Lower lobe of right lung (tissue), 2 donors: ENCODE data around the gene NOS2. TPM values are rescaled to one million over a fixed set of nuclear protein-coding genes. Genes with fewer than 3 reads are reported as not detected.
"Not testable (repeated sequence)": the region's sequence is repeated elsewhere in the genome, so short reads cannot be mapped to it uniquely, and the experiment has no call there.

Experiments
- ATAC-seq, 2 donors: fragments of 200-7000 bp; cut with Tn5 transposase; one replicate each; pipeline ENCODE4 v1.9.1; 2020 to 2022; ENCODE audit warnings: mild to moderate bottlenecking in 2 of 2, moderate library complexity in 2 of 2
- DNase-seq: peaks from one replicate; pipeline ENCODE4 v3.0.0-alpha.2; 2020
- H3K27ac ChIP-seq: fragments of 200-600 bp; one replicate; pipeline ENCODE4 v1.8.0; 2022
- H3K27me3 ChIP-seq: fragments of 200-600 bp; one replicate; pipeline ENCODE4 v1.8.0; 2022; ENCODE audit warnings: low read depth
- H3K36me3 ChIP-seq: fragments of 200-600 bp; one replicate; pipeline ENCODE4 v1.8.0; 2022; ENCODE audit warnings: mild to moderate bottlenecking
- H3K4me1 ChIP-seq: fragments of 200-600 bp; one replicate; pipeline ENCODE4 v1.8.0; 2022
- H3K4me3 ChIP-seq: fragments of 200-600 bp; one replicate; pipeline ENCODE4 v1.8.0; 2022; ENCODE audit warnings: mild to moderate bottlenecking
- H3K9me3 ChIP-seq: fragments of 200-600 bp; one replicate; pipeline ENCODE4 v1.8.0; 2022
- CTCF ChIP-seq: fragments of 200-600 bp; IDR thresholded peaks from one replicate; pipeline ENCODE4 v1.8.0; 2022; ENCODE audit warnings: antibody characterized with exemption, mild to moderate bottlenecking
- intact Hi-C: fragments of 100-400 bp; cut with DNase I; formaldehyde crosslinking; loops from one replicate; pipeline ENCODE4 v1.11.0; 2022
- total RNA-seq: library from RNA; stranded (reverse); fragmentation: NEBNext Ultra II Directional; extraction: Animal tissue kit (Norgen Biotek cat#: 25700); gene quantifications from one replicate; pipeline ENCODE4 v1.2.1, GENCODE V29; 2021
- donor health status: DM: no; HTN: yes; CAD: no; lungs with severe emphysema.

Gene NOS2
- total RNA-seq, 1 donor from 2014 or later: 0.38 TPM

DNA sequence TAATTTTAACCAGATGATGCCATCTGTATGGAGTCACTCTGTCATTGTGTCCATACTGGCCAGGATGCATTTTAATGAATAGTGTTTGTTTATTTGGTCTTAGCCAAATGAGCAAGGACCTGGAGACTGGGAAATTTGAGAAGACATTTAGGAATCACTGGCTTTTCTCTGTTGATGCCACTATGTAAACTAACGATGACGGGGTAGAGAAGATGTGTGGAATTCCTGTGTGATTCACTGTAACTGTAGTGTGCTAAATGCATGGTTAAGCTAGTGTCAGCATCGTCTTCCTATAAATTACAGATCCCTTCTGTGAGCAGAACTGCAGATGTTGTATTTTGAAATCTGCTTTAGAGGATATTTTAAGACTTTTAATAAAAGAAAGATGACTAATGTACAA lies 66.6 kb downstream of the NOS2 start:
- no peak for ATAC-seq
- H3K27ac ChIP-seq: no peak overlapping the region
- H3K36me3 ChIP-seq: no peaks in the 10 kb centered on the region
- TF ChIP-seq CTCF: no peak
- no peak overlapping the region for H3K4me3 ChIP-seq
- intact Hi-C loops: no loop called here
- no peaks in the 10 kb centered on the region for H3K27me3 ChIP-seq
- DNase-seq: no peak
- H3K9me3 ChIP-seq: no peaks in the 10 kb centered on the region
- no peaks in the 10 kb centered on the region for H3K4me1 ChIP-seq

- intact Hi-C loops: not testable (repeated sequence)
Observed at GRCh38 chr17:27732746-27733145, 67.6 kb downstream of the NOS2 start.

DNA sequence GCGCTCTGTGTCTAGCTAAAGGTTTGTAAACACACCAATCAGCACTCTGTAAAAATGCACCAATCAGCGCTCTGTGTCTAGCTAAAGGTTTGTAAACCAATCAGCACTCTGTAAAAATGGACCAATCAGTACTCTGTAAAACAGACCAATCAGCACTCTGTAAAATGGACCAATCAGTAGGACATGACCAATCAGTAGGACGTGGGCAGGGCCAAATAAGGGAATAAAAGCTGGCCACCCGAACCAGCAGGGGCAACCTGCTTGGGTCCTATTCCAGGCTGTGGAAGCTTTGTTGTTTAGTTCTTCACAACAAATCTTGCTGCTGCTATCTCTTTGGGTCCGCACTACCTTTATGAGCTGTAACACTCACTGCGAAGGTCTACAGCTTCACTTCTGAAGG lies 74.3 kb downstream of the NOS2 start:
- H3K4me3 ChIP-seq, H3K9me3 ChIP-seq, H3K4me1 ChIP-seq, H3K36me3 ChIP-seq, H3K27ac ChIP-seq, intact Hi-C loops, H3K27me3 ChIP-seq, DNase-seq, ATAC-seq: not testable (repeated sequence)

More at GRCh38 chr17:27732746-27733145, 67.6 kb downstream of the NOS2 start:
- not testable (repeated sequence) for H3K4me1 ChIP-seq, DNase-seq, H3K4me3 ChIP-seq, H3K36me3 ChIP-seq, ATAC-seq, H3K27me3 ChIP-seq, H3K9me3 ChIP-seq, H3K27ac ChIP-seq

DNA sequence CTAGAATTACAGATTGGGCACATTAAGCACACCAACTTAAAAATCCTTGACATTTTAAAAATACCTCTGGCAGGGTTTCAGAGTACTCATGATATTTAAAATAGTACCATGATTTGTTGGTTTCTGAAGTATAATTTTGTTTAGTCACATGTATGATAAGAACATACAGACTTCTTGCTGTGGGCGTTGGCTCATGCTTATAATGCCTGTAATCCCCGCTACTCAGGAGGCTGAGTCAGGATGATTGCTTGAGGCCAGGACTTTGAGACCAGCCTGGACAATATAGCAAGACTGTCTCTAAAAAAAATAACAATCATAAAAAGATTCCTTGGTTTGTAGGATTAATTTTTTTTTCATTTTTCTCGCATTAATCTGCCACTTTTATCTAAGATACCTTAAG lies 78.5 kb downstream of the NOS2 start:
- Histone ChIP-seq H3K36me3 (no peaks in the 10 kb centered on the region), H3K4me3 (no peak overlapping the region), H3K27ac (no peak overlapping the region), H3K9me3 (no peaks in the 10 kb centered on the region), H3K27me3 (no peaks in the 10 kb centered on the region), H3K4me1 (no peaks in the 10 kb centered on the region)
- TF ChIP-seq CTCF: no peak
- no peak for DNase-seq
- intact Hi-C loops: no loop called here
- ATAC-seq: no peak

Other genes with a start within 250 kb of the NOS2 start
- gene LGALS9, start 169.3 kb downstream of the NOS2 start, total RNA-seq: 349 TPM
- 8.2 TPM for gene LYRM9, start 92.8 kb upstream of the NOS2 start, total RNA-seq
- 23.8 TPM for gene NLK, start 242.1 kb upstream of the NOS2 start, total RNA-seq